ENCODE results near the gene TNS1.

TNS1 gene

DNA sequence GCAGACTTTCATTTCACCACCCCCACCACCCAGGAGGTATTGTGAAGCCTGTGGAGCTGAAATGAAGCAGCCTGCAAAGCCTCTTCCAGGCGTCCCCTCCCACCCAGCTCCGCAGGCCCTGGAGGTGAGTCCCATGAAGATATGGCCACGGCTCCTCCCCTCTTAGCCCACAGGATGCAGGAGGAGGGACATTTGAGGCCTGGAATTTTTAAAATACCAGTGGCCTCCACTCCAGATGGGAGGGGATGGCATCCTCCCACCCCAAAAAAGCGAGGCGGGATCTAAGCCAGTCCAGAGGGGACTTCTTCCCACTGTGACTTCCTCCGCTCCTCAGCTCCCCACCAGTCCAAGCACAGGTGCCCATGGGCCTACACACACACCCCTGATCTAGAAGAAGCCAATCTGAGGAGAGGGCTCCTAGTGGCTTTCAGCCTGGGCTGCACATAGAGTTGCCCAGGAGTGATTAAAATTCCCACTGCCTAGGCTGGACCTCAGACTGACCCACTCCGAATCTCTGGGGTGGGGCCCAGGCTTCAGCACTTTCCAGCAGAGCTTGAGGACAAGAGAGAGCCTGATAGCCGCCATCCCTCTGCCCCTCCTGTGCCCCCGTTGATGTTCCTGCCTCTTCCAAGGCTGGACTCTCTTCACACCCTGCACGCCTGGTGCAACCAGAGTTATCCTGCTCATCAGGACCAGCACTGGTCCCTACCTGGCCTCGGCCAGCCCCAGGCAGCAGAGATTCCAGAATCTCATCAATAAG, 206.9 kb downstream of the TNS1 start:
- POLR2A ChIA-PET: no interaction called here
- DNase-seq (ENCODE audit: extremely low spot score): no peak
- TF ChIP-seq L3MBTL2 (conservative IDR thresholded peaks at IDR 0.05): no peak
- TF ChIP-seq ELF4 (IDR thresholded peaks at IDR 0.05): no peak
- no peak for TF ChIP-seq FOXK2 (IDR thresholded peaks at IDR 0.05)
- no peak for TF ChIP-seq SP1 (IDR thresholded peaks at IDR 0.05)
- TF ChIP-seq ARNT (IDR thresholded peaks at IDR 0.05): no peak
- TF ChIP-seq CTBP1 (IDR thresholded peaks at IDR 0.05; ENCODE audit: borderline replicate concordance): no peak
- no peak for TF ChIP-seq FOXM1 (IDR thresholded peaks at IDR 0.05; ENCODE audit: borderline replicate concordance)
- CTCF ChIA-PET: interaction anchor here (1.0 kb wide), 1 partner anchor 91 kb away, joined by 3 read pairs; no protein-coding TSS in a partner anchor

DNA sequence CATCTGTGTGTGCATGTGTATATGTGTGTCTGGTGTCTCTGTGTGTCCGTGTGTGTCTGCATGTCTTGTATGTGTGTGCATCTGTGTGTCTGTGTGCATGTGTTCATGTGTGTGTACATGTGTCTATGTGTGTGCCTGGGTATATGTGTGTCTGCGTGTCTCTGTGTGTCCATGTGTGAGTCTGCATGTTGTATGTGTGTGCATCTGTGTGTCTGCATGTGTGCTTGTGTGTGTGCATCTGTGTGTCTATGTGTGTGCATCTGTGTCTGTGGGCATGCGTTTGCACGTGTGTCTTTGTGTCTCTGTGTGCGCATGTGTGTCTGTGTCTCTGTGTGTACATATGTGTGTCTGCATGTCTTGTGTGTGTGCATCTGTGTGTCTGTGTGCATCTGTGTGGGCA, 207.7 kb downstream of the TNS1 start:
- CTCF ChIA-PET: interaction anchor here (0.8 to 1.2 kb wide), 2 partner anchors 9 to 92 kb away, joined by 5 read pairs; no protein-coding TSS in a partner anchor
- no peak for TF ChIP-seq FOXK2 (IDR thresholded peaks at IDR 0.05)
- no peak for TF ChIP-seq HDGF (IDR thresholded peaks at IDR 0.05; ENCODE audit: borderline replicate concordance)
- TF ChIP-seq, protein P1, sequence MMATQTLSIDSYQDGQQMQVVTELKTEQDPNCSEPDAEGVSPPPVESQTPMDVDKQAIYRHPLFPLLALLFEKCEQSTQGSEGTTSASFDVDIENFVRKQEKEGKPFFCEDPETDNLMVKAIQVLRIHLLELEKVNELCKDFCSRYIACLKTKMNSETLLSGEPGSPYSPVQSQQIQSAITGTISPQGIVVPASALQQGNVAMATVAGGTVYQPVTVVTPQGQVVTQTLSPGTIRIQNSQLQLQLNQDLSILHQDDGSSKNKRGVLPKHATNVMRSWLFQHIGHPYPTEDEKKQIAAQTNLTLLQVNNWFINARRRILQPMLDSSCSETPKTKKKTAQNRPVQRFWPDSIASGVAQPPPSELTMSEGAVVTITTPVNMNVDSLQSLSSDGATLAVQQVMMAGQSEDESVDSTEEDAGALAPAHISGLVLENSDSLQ (IDR thresholded peaks at IDR 0.05): no peak
- no peak for TF ChIP-seq BHLHE40 (IDR thresholded peaks at IDR 0.05; ENCODE audit: borderline replicate concordance)
- no peak for TF ChIP-seq LEF1 (IDR thresholded peaks at IDR 0.05; ENCODE audit: borderline replicate concordance)
- TF ChIP-seq ZNF384 (IDR thresholded peaks at IDR 0.05): no peak
- TF ChIP-seq TARDBP (IDR thresholded peaks at IDR 0.05): no peak
- no peak for TF ChIP-seq NFRKB (IDR thresholded peaks at IDR 0.05)
- no peak for TF ChIP-seq SP1 (IDR thresholded peaks at IDR 0.05)
- TF ChIP-seq L3MBTL2 (conservative IDR thresholded peaks at IDR 0.05): no peak
- TF ChIP-seq FOXA1 (IDR thresholded peaks at IDR 0.05): no peak
- TF ChIP-seq CTBP1 (IDR thresholded peaks at IDR 0.05; ENCODE audit: borderline replicate concordance): no peak
- no peak for TF ChIP-seq SUZ12 (IDR thresholded peaks at IDR 0.05)
- POLR2A ChIA-PET: no interaction called here
- no peak for DNase-seq (ENCODE audit: extremely low spot score)

DNA sequence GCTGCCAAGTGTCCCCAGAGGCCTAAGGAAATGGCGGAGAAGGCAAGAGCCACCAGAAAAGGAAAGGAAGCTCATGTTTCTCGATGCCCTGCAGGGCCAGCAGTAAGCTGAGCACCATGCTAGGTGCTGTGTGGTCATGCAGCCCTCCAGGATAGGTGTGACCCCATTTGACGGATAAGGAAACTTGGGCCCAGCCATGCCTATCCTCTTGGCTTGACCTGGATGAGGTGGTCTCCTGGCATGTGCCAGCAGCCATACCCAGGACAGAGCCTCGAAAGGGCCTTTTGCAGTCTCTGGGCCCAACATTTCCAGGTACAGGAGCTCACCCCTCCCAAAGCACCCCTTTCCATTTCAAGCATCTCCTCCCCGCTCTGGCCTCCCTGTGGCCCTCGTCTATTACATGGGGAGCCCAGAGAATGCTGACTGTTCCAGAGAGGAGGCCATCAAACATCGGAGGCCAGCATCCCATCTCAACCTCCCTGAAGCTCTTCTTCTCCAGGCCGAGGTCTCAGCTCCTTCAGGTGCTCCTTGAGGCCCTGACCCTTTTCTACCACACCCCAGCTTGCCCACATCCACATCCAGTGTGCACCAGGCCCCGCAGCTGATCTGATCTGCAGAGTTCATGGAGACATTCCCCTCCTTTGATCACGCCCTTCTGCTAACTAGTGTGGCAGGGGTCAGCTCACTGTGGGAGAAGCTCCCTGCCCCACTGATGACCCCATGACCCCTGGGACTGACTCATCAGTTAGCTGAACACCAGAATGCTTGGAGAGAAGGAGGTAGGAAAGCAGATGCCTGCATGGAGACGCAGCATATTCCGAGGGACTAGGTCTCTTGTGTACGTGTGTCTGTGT, 208.4 kb downstream of the TNS1 start:
- no peak for DNase-seq (ENCODE audit: extremely low spot score)
- ChIA-PET POLR2A (no interaction called here), CTCF (interaction anchor here (0.8 to 1.2 kb wide), 2 partner anchors 9 to 93 kb away, joined by 5 read pairs; no protein-coding TSS in a partner anchor)
- no peak for TF ChIP-seq HDGF (IDR thresholded peaks at IDR 0.05; ENCODE audit: borderline replicate concordance)
- TF ChIP-seq TARDBP (IDR thresholded peaks at IDR 0.05): no peak
- TF ChIP-seq, protein P1 (IDR thresholded peaks at IDR 0.05): no peak
- no peak for TF ChIP-seq FOXA1 (IDR thresholded peaks at IDR 0.05)
- no peak for TF ChIP-seq L3MBTL2 (conservative IDR thresholded peaks at IDR 0.05)
- no peak for TF ChIP-seq FOXK2 (IDR thresholded peaks at IDR 0.05)
- TF ChIP-seq FOXM1 (IDR thresholded peaks at IDR 0.05; ENCODE audit: borderline replicate concordance): no peak
- TF ChIP-seq ARNT (IDR thresholded peaks at IDR 0.05): no peak
- TF ChIP-seq NFRKB (IDR thresholded peaks at IDR 0.05): no peak

DNA sequence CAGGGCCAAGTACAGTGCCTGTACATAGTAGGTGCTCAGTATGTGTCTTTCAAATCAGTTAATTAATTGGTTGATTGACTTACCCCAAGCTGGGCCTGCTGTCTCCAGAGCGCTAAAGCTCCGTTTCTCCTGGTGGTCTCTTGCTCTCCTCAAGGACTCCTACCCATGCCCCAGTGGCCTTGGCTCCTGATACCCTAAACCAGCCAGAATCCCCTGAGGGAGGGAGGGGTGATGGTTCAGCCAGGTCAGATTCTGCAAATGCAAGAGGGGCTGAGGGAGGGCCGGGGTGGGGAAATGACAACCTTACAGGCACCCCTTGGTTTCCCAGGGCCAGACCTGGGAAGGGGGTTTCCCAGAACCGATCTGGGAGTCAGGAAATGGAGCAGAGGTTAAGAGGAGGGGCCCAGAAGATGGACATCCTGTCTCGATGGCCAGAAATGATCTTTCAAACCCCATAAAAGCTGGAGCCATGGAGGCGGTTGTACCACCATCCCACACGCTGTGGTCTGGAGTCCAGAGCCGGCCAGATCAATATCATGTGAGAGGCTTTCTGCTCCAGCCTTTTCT, 209.1 kb downstream of the TNS1 start:
- no peak for DNase-seq (ENCODE audit: extremely low spot score)
- TF ChIP-seq LEF1 (IDR thresholded peaks at IDR 0.05; ENCODE audit: borderline replicate concordance): no peak
- TF ChIP-seq ELF4 (IDR thresholded peaks at IDR 0.05): no peak
- TF ChIP-seq SUZ12 (IDR thresholded peaks at IDR 0.05): no peak
- TF ChIP-seq, protein P1 (IDR thresholded peaks at IDR 0.05): no peak
- TF ChIP-seq ARNT (IDR thresholded peaks at IDR 0.05): no peak
- TF ChIP-seq HDGF (IDR thresholded peaks at IDR 0.05; ENCODE audit: borderline replicate concordance): no peak
- no peak for TF ChIP-seq TARDBP (IDR thresholded peaks at IDR 0.05)
- no peak for TF ChIP-seq FOXA1 (IDR thresholded peaks at IDR 0.05)
- no peak for TF ChIP-seq FOXM1 (IDR thresholded peaks at IDR 0.05; ENCODE audit: borderline replicate concordance)
- no peak for TF ChIP-seq FOXK2 (IDR thresholded peaks at IDR 0.05)
- no peak for TF ChIP-seq ZNF384 (IDR thresholded peaks at IDR 0.05)
- no peak for TF ChIP-seq L3MBTL2 (conservative IDR thresholded peaks at IDR 0.05)
- TF ChIP-seq CTBP1 (IDR thresholded peaks at IDR 0.05; ENCODE audit: borderline replicate concordance): no peak
- TF ChIP-seq SP1 (IDR thresholded peaks at IDR 0.05): no peak
- TF ChIP-seq BHLHE40 (IDR thresholded peaks at IDR 0.05; ENCODE audit: borderline replicate concordance): no peak
- no peak for TF ChIP-seq NFRKB (IDR thresholded peaks at IDR 0.05)
- ChIA-PET CTCF (interaction anchor here (1.2 to 3.0 kb wide), 2 partner anchors 93 kb away, joined by 5 to 10 read pairs; no protein-coding TSS in a partner anchor), POLR2A (no interaction called here)

All from HEK293T (cell line).